Measurements from ENCODE around the gene HRH3.

The HRH3 gene

GRCh38 chr20:62215020-62215990 lies 4.8 kb downstream of the HRH3 start:
- no peak for FAIRE-seq

GRCh38 chr20:62214067-62214466 lies 6.0 kb downstream of the HRH3 start:
- FAIRE-seq: no peak

- FAIRE-seq: no peak
Measured at GRCh38 chr20:62212299-62212698, 7.8 kb downstream of the HRH3 start.

- no peak for FAIRE-seq
Measured at GRCh38 chr20:62211769-62212288, 8.2 kb downstream of the HRH3 start.

- FAIRE-seq: no peak
Measured at GRCh38 chr20:62211216-62211615, 8.9 kb downstream of the HRH3 start.

GRCh38 chr20:62210496-62210855 lies 9.6 kb downstream of the HRH3 start:
- no peak for FAIRE-seq

GRCh38 chr20:62209850-62210495 lies 10.1 kb downstream of the HRH3 start:
- FAIRE-seq: no peak

GRCh38 chr20:62208795-62209755 lies 11.0 kb downstream of the HRH3 start:
- FAIRE-seq: no peak

- no peak for FAIRE-seq
Measured at GRCh38 chr20:62208061-62208794, 11.8 kb downstream of the HRH3 start.

- no peak for FAIRE-seq
Measured at GRCh38 chr20:62206388-62206775, 13.7 kb downstream of the HRH3 start.

- FAIRE-seq: no peak
Measured at GRCh38 chr20:62205618-62206387, 14.3 kb downstream of the HRH3 start.

GRCh38 chr20:62203378-62204030 lies 16.6 kb downstream of the HRH3 start:
- FAIRE-seq: no peak

GRCh38 chr20:62202676-62203377 lies 17.3 kb downstream of the HRH3 start:
- no peak for FAIRE-seq

GRCh38 chr20:62202083-62202395 lies 18.0 kb downstream of the HRH3 start:
- no peak for FAIRE-seq

GRCh38 chr20:62201173-62202082 lies 18.6 kb downstream of the HRH3 start:
- FAIRE-seq: no peak

- FAIRE-seq: no peak
Measured at GRCh38 chr20:62200491-62201172, 19.4 kb downstream of the HRH3 start.

GRCh38 chr20:62198931-62199330 lies 21.1 kb downstream of the HRH3 start:
- FAIRE-seq: no peak

- no peak for FAIRE-seq
Measured at GRCh38 chr20:62198496-62198895, 21.6 kb downstream of the HRH3 start.

Data from endometrium (tissue), 2 donors.